ENCODE data around the gene RNU7-1. TPM values are rescaled to one million over a fixed set of nuclear protein-coding genes. Genes with fewer than 3 reads are reported as not detected.
A peak's percentile ranks its signal among the peaks of the same experiment; 100 is the strongest.

Gene RNU7-1
- total RNA-seq, 1 experiment from 2014 or later: not detected

GRCh38 chr12:6938353-6939190 lies 5.0 kb upstream of the RNU7-1 start:
- Mint-ChIP-seq H3K36me3 (ENCODE audit: insufficient read depth, unreplicated experiment) (peaks cover 92% of the 10 kb centered on the region), H3K4me3 (ENCODE audit: low read depth, unreplicated experiment) (peak overlapping the region; percentile 75), H3K9me3 (ENCODE audit: low read depth, unreplicated experiment) (no peaks in the 10 kb centered on the region), H3K27ac (ENCODE audit: unreplicated experiment) (peak overlapping the region; percentile 93), H3K27me3 (ENCODE audit: unreplicated experiment) (peaks cover 6% of the 10 kb centered on the region), H3K4me1 (ENCODE audit: low read depth, unreplicated experiment) (peaks cover 37% of the 10 kb centered on the region)
- intact Hi-C loops (cut with micrococcal nuclease; ENCODE audit: unreplicated experiment): no loop called here
- CTCF ChIA-PET: interaction anchor here (0.6 to 1.2 kb wide), 6 partner anchors 10 to 69 kb away, joined by 3 to 10 read pairs (median 6); no protein-coding TSS in a partner anchor
- no peak for TF ChIP-seq CTCF (IDR thresholded peaks at IDR 0.05; ENCODE audit: unreplicated experiment)
- TSS peak; percentile 10 for BruUV-seq (replicated peaks)
- DNase-seq: no peak

- TF ChIP-seq CTCF (IDR thresholded peaks at IDR 0.05; ENCODE audit: unreplicated experiment): no peak
- peaks cover 12% of the 10 kb centered on the region for H3K27me3 Mint-ChIP-seq (ENCODE audit: unreplicated experiment)
- H3K4me3 Mint-ChIP-seq (ENCODE audit: low read depth, unreplicated experiment): peak overlapping the region; percentile 75
- H3K27ac Mint-ChIP-seq (ENCODE audit: unreplicated experiment): peak overlapping the region; percentile 93
- peaks cover 96% of the 10 kb centered on the region for H3K36me3 Mint-ChIP-seq (ENCODE audit: insufficient read depth, unreplicated experiment)
- no peak for DNase-seq
- H3K4me1 Mint-ChIP-seq (ENCODE audit: low read depth, unreplicated experiment): peaks cover 37% of the 10 kb centered on the region
- intact Hi-C loops (cut with micrococcal nuclease; ENCODE audit: unreplicated experiment): no loop called here
- CTCF ChIA-PET: interaction anchor here (0.6 kb wide), 1 partner anchor 59 kb away, joined by 3 read pairs; no protein-coding TSS in a partner anchor
- no peaks in the 10 kb centered on the region for H3K9me3 Mint-ChIP-seq (ENCODE audit: low read depth, unreplicated experiment)
- BruUV-seq (replicated peaks): no TSS peak
These were observed 4.5 kb upstream of the RNU7-1 start for GRCh38 chr12:6939191-6939540.

- peak overlapping the region; percentile 50 for H3K27ac Mint-ChIP-seq (ENCODE audit: unreplicated experiment)
- DNase-seq: no peak
- peaks cover 44% of the 10 kb centered on the region for H3K4me1 Mint-ChIP-seq (ENCODE audit: low read depth, unreplicated experiment)
- no peak overlapping the region for H3K4me3 Mint-ChIP-seq (ENCODE audit: low read depth, unreplicated experiment)
- peaks cover 13% of the 10 kb centered on the region for H3K27me3 Mint-ChIP-seq (ENCODE audit: unreplicated experiment)
- no peaks in the 10 kb centered on the region for H3K9me3 Mint-ChIP-seq (ENCODE audit: low read depth, unreplicated experiment)
- peaks cover 99% of the 10 kb centered on the region for H3K36me3 Mint-ChIP-seq (ENCODE audit: insufficient read depth, unreplicated experiment)
- no peak for TF ChIP-seq CTCF (IDR thresholded peaks at IDR 0.05; ENCODE audit: unreplicated experiment)
- intact Hi-C loops (cut with micrococcal nuclease; ENCODE audit: unreplicated experiment): loop anchor here (5.0 kb wide), 1 partner anchor 74 kb away; the partner anchor contains the start of gene TPI1
- BruUV-seq (replicated peaks): no TSS peak
- CTCF ChIA-PET: interaction anchor here (0.5 to 0.6 kb wide), 3 partner anchors 16 to 388 kb away, joined by 3 read pairs; no protein-coding TSS in a partner anchor
These were observed 2.3 kb upstream of the RNU7-1 start for GRCh38 chr12:6941267-6941666.

- Mint-ChIP-seq H3K4me1 (ENCODE audit: low read depth, unreplicated experiment) (peaks cover 47% of the 10 kb centered on the region), H3K27me3 (ENCODE audit: unreplicated experiment) (peaks cover 13% of the 10 kb centered on the region), H3K4me3 (ENCODE audit: low read depth, unreplicated experiment) (no peak overlapping the region), H3K9me3 (ENCODE audit: low read depth, unreplicated experiment) (no peaks in the 10 kb centered on the region), H3K27ac (ENCODE audit: unreplicated experiment) (peak overlapping the region; percentile 100), H3K36me3 (ENCODE audit: insufficient read depth, unreplicated experiment) (peaks cover 99% of the 10 kb centered on the region)
- TF ChIP-seq CTCF (IDR thresholded peaks at IDR 0.05; ENCODE audit: unreplicated experiment): no peak
- intact Hi-C loops (cut with micrococcal nuclease; ENCODE audit: unreplicated experiment): loop anchor here (5.0 kb wide), 1 partner anchor 74 kb away; the partner anchor contains the start of gene TPI1
- no TSS peak for BruUV-seq (replicated peaks)
- CTCF ChIA-PET: interaction anchor here (0.5 kb wide), 1 partner anchor 54 kb away, joined by 3 read pairs; no protein-coding TSS in a partner anchor
- no peak for DNase-seq
These were observed 1.8 kb upstream of the RNU7-1 start for GRCh38 chr12:6941782-6942181.

Data from Calu3 (cell line).